Testis (tissue), 2 donors: ENCODE results near the gene PBX1.

ENCODE experiments used
- CTCF ChIP-seq, 3 experiments: fragments of 450-650 bp in 2 of 3; fragments of 200-600 bp in 1 of 3; sonication (generic) in 1 of 3; IDR thresholded peaks; one replicate each; pipeline ENCODE4 v1.5.1; 2016 to 2019; ENCODE audit warnings: antibody characterized with exemption in 3 of 3, mild to moderate bottlenecking in 2 of 3, moderate library complexity in 1 of 3
- POLR2A ChIP-seq: fragments of 450-650 bp; IDR thresholded peaks from one replicate; pipeline ENCODE4 v1.6.1; 2017; ENCODE audit warnings: antibody characterized with exemption, mild to moderate bottlenecking, moderate library complexity

GRCh38 chr1:164723296-164723798 lies 164.4 kb downstream of the PBX1 start:
- TF ChIP-seq CTCF (IDR thresholded peaks at IDR 0.05) (no peak), POLR2A (no peak)
